Stomach (tissue), 9 donors: ENCODE data around the gene FBXO34. TPM values are rescaled to one million over a fixed set of nuclear protein-coding genes. Genes with fewer than 3 reads are reported as not detected.
A peak's percentile ranks its signal among the peaks of the same experiment; 100 is the strongest.

Experiments
- DNase-seq, 2 donors: peaks; one replicate each; pipeline versions ENCODE4 v3.0.0 to v3.0.0-alpha.2; 2013 to 2019
- H3K27ac ChIP-seq, 5 donors: fragments of 200-600 bp in 4 of 5; sonication (generic) in 4 of 5; one replicate each; pipeline ENCODE4 v1.5.1; 2013 to 2019; ENCODE audit warnings: mild to moderate bottlenecking in 1 of 5, moderate library complexity in 1 of 5
- H3K27me3 ChIP-seq, 3 donors: fragments of 200-600 bp; sonication (generic); one replicate each; pipeline ENCODE4 v1.5.1; 2017 to 2019; ENCODE audit warnings: mixed run types in 1 of 3
- H3K36me3 ChIP-seq, 4 donors: fragments of 200-600 bp; sonication (generic); 1 replicate in 3 of 4; 2 replicates in 1 of 4; pipeline ENCODE4 v1.5.1; 2016 to 2019
- H3K4me1 ChIP-seq, 4 donors: fragments of 200-600 bp; sonication (generic); one replicate each; pipeline ENCODE4 v1.5.1; 2016 to 2019
- H3K4me3 ChIP-seq, 4 donors: fragments of 200-600 bp; sonication (generic) in 3 of 4; one replicate each; pipeline ENCODE4 v1.5.1; 2016 to 2019; ENCODE audit warnings: mild to moderate bottlenecking in 1 of 4
- H3K9me3 ChIP-seq, 4 donors: fragments of 200-600 bp; sonication (generic); one replicate each; pipeline ENCODE4 v1.5.1; 2016 to 2019
- EP300 ChIP-seq: sonication (generic); formaldehyde crosslinking; IDR thresholded peaks from one replicate; pipeline ENCODE4 v1.6.1; 2017; ENCODE audit warnings: antibody characterized with exemption
- POLR2A ChIP-seq, 4 donors: fragments of 450-650 bp; IDR thresholded peaks; one replicate each; pipeline ENCODE4 v1.6.1; 2016; ENCODE audit warnings: antibody characterized with exemption in 4 of 4, control low read depth in 2 of 4, mild to moderate bottlenecking in 1 of 4, moderate library complexity in 1 of 4
- POLR2AphosphoS5 ChIP-seq, 3 donors: sonication (generic); formaldehyde crosslinking; IDR thresholded peaks; one replicate each; pipeline ENCODE4 v1.6.1; 2016; ENCODE audit warnings: antibody characterized with exemption in 3 of 3
- WGBS, 5 donors: extraction: QIAGEN DNeasy Blood & Tissue Kit in 3 of 5; methylation state at CpG; one replicate each; pipeline versions ENCODE4 v1.1.5 to v1.1.7; 2013 to 2018; 5-methylcytosine and 5-hydroxymethylcytosine counted together
- intact Hi-C: fragments of 100-400 bp; cut with DNase I; formaldehyde crosslinking; loops from one replicate; pipeline ENCODE4 v1.15.1; 2023; ENCODE audit warnings: low total_unique reads
- polyA plus RNA-seq, 3 donors: library from polyadenylated mRNA; stranded (reverse); fragments of 200-250 nt; gene quantifications; one replicate each; pipeline ENCODE4 v1.2.3, GENCODE V29; 2013
- total RNA-seq, 5 donors: library from RNA; depleted of rRNA; stranded (reverse); fragments of >200 nt; gene quantifications; one replicate each; pipeline versions ENCODE4 v1.1.0 to v1.2.3, GENCODE V29; 2014 to 2016
- TF ChIP-seq, protein P1 (sequence below), 7 experiments: fragments of 450-650 bp in 4 of 7; fragments of 200-600 bp in 3 of 7; sonication (generic) in 3 of 7; IDR thresholded peaks; one replicate each; pipeline ENCODE4 v1.5.1; 2016 to 2019; ENCODE audit warnings: antibody characterized with exemption in 7 of 7, control low read depth in 2 of 7, mild to moderate bottlenecking in 1 of 7
- donor health status: healthy with polysubstance abuse.
- donor health status: Bipolar disorder and iron deficiency.
- donor health status: healthy.

The FBXO34 gene
- total and polyA plus RNA-seq, 8 donors: 6.7 to 55.0 (median 27.2) TPM

DNA sequence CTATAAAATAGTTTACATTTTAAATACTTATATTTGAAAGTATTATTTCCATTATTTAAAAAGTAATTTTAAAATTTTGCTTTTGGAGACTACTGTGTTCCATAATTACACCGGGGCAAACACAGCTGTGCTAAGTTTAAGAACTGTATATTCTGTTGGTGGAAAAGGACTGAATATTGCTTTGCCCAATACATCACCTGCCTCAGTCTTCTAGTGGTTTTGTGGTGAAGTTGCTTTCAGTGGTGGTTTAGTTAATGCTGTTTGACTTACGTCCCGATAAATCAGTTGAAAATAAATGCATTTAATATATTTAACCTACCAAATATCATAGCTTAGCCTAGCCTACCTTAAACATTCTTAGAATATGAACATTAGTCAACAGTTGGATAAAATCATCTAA lies 23.4 kb downstream of the FBXO34 start:
- Histone ChIP-seq H3K27me3 (no peaks in the 10 kb centered on the region), H3K27ac (no peak overlapping the region), H3K4me1 (peaks cover 5 to 46% (median 20%) of the 10 kb centered on the region in 4 donors), H3K9me3 (no peaks in the 10 kb centered on the region), H3K4me3 (no peak overlapping the region), H3K36me3 (peaks cover 2 to 8% (median 8%) of the 10 kb centered on the region in 4 donors)
- WGBS, 5 donors: 79 to 84% (median 80%) methylated on average over 3 of the region's 3 CpGs
- intact Hi-C loops: no loop called here
- no peak for DNase-seq
- TF ChIP-seq POLR2A (IDR thresholded peaks at IDR 0.05) (no peak), POLR2AphosphoS5 (IDR thresholded peaks at IDR 0.05) (no peak), EP300 (no peak)
- TF ChIP-seq, protein P1, sequence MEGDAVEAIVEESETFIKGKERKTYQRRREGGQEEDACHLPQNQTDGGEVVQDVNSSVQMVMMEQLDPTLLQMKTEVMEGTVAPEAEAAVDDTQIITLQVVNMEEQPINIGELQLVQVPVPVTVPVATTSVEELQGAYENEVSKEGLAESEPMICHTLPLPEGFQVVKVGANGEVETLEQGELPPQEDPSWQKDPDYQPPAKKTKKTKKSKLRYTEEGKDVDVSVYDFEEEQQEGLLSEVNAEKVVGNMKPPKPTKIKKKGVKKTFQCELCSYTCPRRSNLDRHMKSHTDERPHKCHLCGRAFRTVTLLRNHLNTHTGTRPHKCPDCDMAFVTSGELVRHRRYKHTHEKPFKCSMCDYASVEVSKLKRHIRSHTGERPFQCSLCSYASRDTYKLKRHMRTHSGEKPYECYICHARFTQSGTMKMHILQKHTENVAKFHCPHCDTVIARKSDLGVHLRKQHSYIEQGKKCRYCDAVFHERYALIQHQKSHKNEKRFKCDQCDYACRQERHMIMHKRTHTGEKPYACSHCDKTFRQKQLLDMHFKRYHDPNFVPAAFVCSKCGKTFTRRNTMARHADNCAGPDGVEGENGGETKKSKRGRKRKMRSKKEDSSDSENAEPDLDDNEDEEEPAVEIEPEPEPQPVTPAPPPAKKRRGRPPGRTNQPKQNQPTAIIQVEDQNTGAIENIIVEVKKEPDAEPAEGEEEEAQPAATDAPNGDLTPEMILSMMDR (IDR thresholded peaks at IDR 0.05): no peak

DNA sequence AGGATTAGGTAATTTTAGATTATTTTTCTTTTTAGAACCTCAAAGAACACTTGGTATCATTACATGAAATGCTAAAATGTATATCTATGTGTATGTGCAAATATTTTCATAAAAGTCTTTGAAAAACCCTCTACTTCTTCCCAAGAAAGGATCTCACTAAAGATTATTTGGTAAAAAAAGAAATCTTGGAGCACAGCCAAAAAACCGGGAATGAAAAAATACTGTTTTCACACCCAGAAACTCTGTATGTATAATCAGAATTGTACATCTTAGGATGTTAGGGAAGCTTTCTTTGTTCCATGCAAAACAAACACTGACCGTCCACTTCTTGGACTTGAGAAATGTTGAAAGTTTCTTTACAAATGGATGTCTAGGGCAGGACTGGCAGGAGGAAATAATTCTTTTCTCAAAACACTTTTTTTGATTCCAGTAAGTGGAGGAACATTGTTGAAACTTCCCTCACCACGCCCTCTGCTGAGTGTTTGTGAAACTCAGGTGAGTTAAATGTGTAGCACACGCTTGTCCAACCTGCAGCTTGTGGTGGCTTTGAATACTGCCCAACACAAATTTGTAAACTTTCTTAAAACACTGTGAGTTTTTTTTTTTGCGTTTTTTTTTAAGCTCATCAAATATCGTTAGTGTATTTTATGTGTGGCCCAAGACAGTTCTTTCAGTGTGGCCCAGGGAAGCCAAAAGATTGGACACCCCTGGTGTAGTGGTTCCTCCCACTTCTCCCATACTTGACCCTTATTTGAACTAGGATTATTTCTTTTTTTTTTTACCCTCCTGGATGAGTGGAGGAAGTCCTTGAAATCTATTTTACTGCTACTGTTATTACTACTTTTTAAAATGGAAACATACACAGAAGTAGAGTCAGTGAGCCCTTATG lies 26.6 kb downstream of the FBXO34 start:
- no peaks in the 10 kb centered on the region for H3K9me3 ChIP-seq
- peak overlapping the region in 1 of 4 donors; percentile 20 for H3K4me3 ChIP-seq
- WGBS, 5 donors: 19 to 39% (median 25%) methylated on average over 6 of the region's 6 CpGs
- H3K4me1 ChIP-seq: peaks cover 15 to 67% (median 32%) of the 10 kb centered on the region in 4 donors
- peak overlapping the region; percentile 6 to 82 (median 55) for H3K27ac ChIP-seq
- TF ChIP-seq, protein P1 (IDR thresholded peaks at IDR 0.05): peak in 4 of 7 experiments; percentile 24 to 59 (median 35)
- TF ChIP-seq EP300: no peak
- peak; percentile 72 to 88 for DNase-seq
- no peaks in the 10 kb centered on the region for H3K27me3 ChIP-seq
- intact Hi-C loops: no loop called here
- peaks cover 2 to 8% (median 8%) of the 10 kb centered on the region in 4 donors for H3K36me3 ChIP-seq

DNA sequence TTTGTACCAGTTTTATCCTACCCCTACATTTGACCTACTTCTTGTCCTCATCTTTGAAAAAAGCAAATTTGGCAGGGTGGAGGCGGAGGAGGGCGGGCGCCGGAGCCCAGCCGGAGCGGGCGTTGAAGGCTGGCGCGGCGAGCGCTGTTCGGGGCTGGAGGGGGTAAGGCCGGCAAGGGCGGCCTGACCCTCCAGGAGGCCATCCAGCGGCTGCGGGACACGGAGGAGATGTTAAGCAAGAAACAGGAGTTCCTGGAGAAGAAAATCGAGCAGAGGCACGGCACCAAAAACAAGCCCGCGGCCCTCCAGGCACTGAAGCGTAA lies 27.2 kb downstream of the FBXO34 start:
- H3K27ac ChIP-seq: peak overlapping the region; percentile 12 to 82 (median 55)
- WGBS, 5 donors: 73 to 96% (median 78%) methylated on average over 22 of the region's 22 CpGs
- intact Hi-C loops: no loop called here
- no peak for DNase-seq
- peaks cover 20 to 68% (median 35%) of the 10 kb centered on the region in 4 donors for H3K4me1 ChIP-seq
- H3K27me3 ChIP-seq: no peaks in the 10 kb centered on the region
- H3K9me3 ChIP-seq: no peaks in the 10 kb centered on the region
- H3K4me3 ChIP-seq: peak overlapping the region in 1 of 4 donors; percentile 20
- TF ChIP-seq POLR2AphosphoS5 (IDR thresholded peaks at IDR 0.05) (no peak), EP300 (no peak), POLR2A (IDR thresholded peaks at IDR 0.05) (no peak)
- TF ChIP-seq, protein P1 (IDR thresholded peaks at IDR 0.05): no peak
- H3K36me3 ChIP-seq: peaks cover 2 to 8% (median 8%) of the 10 kb centered on the region in 4 donors

DNA sequence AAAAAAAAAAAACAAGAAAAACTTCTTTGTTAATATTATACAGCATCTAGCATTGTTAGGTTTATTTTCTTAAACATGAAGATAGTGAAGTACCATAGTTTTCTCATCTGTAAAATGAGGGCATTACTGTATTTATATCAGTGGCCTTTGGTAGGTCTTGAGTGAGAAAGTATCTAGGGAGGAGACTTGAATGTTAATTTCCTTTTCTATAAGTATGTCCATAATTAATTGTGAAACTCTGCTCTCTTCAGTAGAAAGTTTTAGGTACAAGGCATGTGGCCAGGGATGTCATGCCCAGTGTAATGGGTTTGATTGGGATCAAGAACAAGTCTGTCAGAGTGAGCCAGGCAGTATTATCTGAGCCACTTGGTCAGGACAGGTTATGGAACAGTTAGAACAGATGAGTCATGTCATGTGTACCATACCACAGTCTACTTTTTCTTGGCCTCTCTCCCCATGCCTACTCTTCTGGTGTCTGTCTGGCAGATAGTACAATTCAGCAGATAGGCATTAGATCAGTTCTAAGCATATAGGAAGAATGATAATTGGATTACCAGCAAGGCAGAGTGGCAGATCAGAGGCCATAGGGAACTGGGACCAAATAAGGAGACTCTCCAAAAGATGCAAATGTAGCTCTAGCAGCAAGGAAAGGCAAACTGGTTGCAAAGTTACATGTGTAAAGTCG lies 30.4 kb downstream of the FBXO34 start:
- H3K4me1 ChIP-seq: peaks cover 23 to 90% (median 48%) of the 10 kb centered on the region in 4 donors
- intact Hi-C loops: no loop called here
- H3K27ac ChIP-seq: no peak overlapping the region

More for the DNA sequence above, 30.4 kb downstream of the FBXO34 start:
- TF ChIP-seq, protein P1 (IDR thresholded peaks at IDR 0.05): no peak
- TF ChIP-seq EP300: no peak
- TF ChIP-seq POLR2A (IDR thresholded peaks at IDR 0.05): no peak
- no peak for DNase-seq
- 67 to 82% (median 77%) methylated on average over 1 of the region's 1 CpG for WGBS, 5 donors
- H3K9me3 ChIP-seq: no peaks in the 10 kb centered on the region
- H3K27me3 ChIP-seq: no peaks in the 10 kb centered on the region
- H3K36me3 ChIP-seq: peaks cover 2 to 8% (median 8%) of the 10 kb centered on the region in 4 donors
- no peak overlapping the region for H3K4me3 ChIP-seq
